GM23338 (cell line): ENCODE measurements around the gene HAGH. TPM values are rescaled to one million over a fixed set of nuclear protein-coding genes. Genes with fewer than 3 reads are reported as not detected.

Experiments
- ATAC-seq: fragments of 200-7000 bp; cut with Tn5 transposase; 3 replicates; pipeline ENCODE4 v1.9.1; 2020
- DNase-seq: peaks from one replicate; pipeline ENCODE4 v3.0.0-alpha.2; 2015; ENCODE audit warnings: low spot score
- H2AFZ ChIP-seq: fragments of 200-600 bp; sonication (generic); 2 replicates; pipeline ENCODE4 v1.8.0; 2016; ENCODE audit warnings: antibody characterized with exemption, mild to moderate bottlenecking, moderate library complexity
- H3F3A ChIP-seq: fragments of 200-600 bp; sonication (generic); replicated peaks from 2 replicates; pipeline ENCODE4 v1.8.0; 2017; ENCODE audit warnings: antibody characterized with exemption, mixed run types, low read depth
- H3K27ac ChIP-seq: fragments of 200-600 bp; sonication (generic); 2 replicates; pipeline ENCODE4 v1.6.1; 2016; ENCODE audit warnings: low read depth
- H3K27me3 ChIP-seq: fragments of 200-600 bp; sonication (generic); 2 replicates; pipeline ENCODE4 v1.8.0; 2016; ENCODE audit warnings: mild to moderate bottlenecking, mixed run types, moderate library complexity; ENCODE audit not compliant: insufficient read depth
- H3K36me3 ChIP-seq: fragments of 200-600 bp; sonication (generic); 2 replicates; pipeline ENCODE4 v1.8.0; 2016; ENCODE audit warnings: mild to moderate bottlenecking; ENCODE audit not compliant: insufficient read depth
- H3K4me1 ChIP-seq: fragments of 200-600 bp; sonication (generic); 2 replicates; pipeline ENCODE4 v1.8.0; 2016; ENCODE audit warnings: mild to moderate bottlenecking, moderate library complexity; ENCODE audit not compliant: insufficient read depth
- H3K4me2 ChIP-seq: fragments of 200-600 bp; sonication (generic); 2 replicates; pipeline ENCODE4 v1.7.1; 2017; ENCODE audit warnings: mixed run types
- H3K4me3 ChIP-seq: fragments of 200-600 bp; sonication (generic); 2 replicates; pipeline ENCODE4 v1.6.1; 2016; ENCODE audit warnings: mixed run types
- H3K79me2 ChIP-seq: fragments of 200-600 bp; sonication (generic); replicated peaks from 2 replicates; pipeline ENCODE4 v1.8.0; 2017; ENCODE audit warnings: mild to moderate bottlenecking; ENCODE audit not compliant: insufficient read depth
- H3K9me2 ChIP-seq: fragments of 200-600 bp; sonication (generic); 2 replicates; pipeline ENCODE4 v1.8.0; 2017; ENCODE audit not compliant: insufficient read depth
- H4K20me1 ChIP-seq: fragments of 200-600 bp; sonication (generic); replicated peaks from 2 replicates; pipeline ENCODE4 v1.8.0; 2017; ENCODE audit warnings: mild to moderate bottlenecking; ENCODE audit not compliant: insufficient read depth
- H3K27ac Mint-ChIP-seq: 2 replicates; pipeline ENCODE4 v1.8.0; 2020; ENCODE audit warnings: inconsistent platforms, mild to moderate bottlenecking, moderate library complexity, mixed read lengths
- H3K27me3 Mint-ChIP-seq: 3 replicates; pipeline ENCODE4 v1.8.0; 2022; ENCODE audit warnings: low read depth, mild to moderate bottlenecking, moderate library complexity, mixed read lengths, inconsistent platforms; ENCODE audit not compliant: insufficient read depth, poor library complexity
- H3K36me3 Mint-ChIP-seq: 3 replicates; pipeline ENCODE4 v1.8.0; 2021; ENCODE audit warnings: low read depth, mild to moderate bottlenecking, inconsistent platforms, moderate library complexity, mixed read lengths
- H3K4me1 Mint-ChIP-seq: 3 replicates; pipeline ENCODE4 v1.8.0; 2020; ENCODE audit warnings: mild to moderate bottlenecking, inconsistent platforms, mixed read lengths
- H3K4me3 Mint-ChIP-seq: 3 replicates; pipeline ENCODE4 v1.8.0; 2021; ENCODE audit warnings: moderate library complexity, mild to moderate bottlenecking, inconsistent platforms, mixed read lengths
- H3K9me3 Mint-ChIP-seq: 3 replicates; pipeline ENCODE4 v1.8.0; 2020; ENCODE audit warnings: moderate library complexity, mild to moderate bottlenecking, inconsistent platforms, mixed read lengths
- CREB1 ChIP-seq: fragments of 250-450 bp; sonication (Bioruptor Pico); IDR thresholded peaks from 2 replicates; pipeline ENCODE4 v1.5.0; 2020; ENCODE audit warnings: low read depth, mild to moderate bottlenecking, moderate library complexity
- EZH2 ChIP-seq: fragments of 200-600 bp; sonication (generic); IDR thresholded peaks from one replicate; pipeline ENCODE4 v1.8.0; 2017; ENCODE audit warnings: antibody characterized with exemption, mild to moderate bottlenecking, low read depth; ENCODE audit not compliant: unreplicated experiment
- EZH2phosphoT487 ChIP-seq: fragments of 200-600 bp; sonication (generic); IDR thresholded peaks from one replicate; pipeline ENCODE4 v1.8.1; 2018; ENCODE audit warnings: antibody characterized with exemption; ENCODE audit not compliant: unreplicated experiment
- JUNB ChIP-seq: IDR thresholded peaks from one replicate; pipeline ENCODE4 v1.6.1; 2016; ENCODE audit warnings: antibody characterized with exemption; ENCODE audit not compliant: unreplicated experiment
- NANOG ChIP-seq: IDR thresholded peaks from 2 replicates; pipeline ENCODE4 v1.6.1; 2016; ENCODE audit warnings: antibody characterized with exemption, borderline replicate concordance
- POLR2AphosphoS5 ChIP-seq: IDR thresholded peaks from 2 replicates; pipeline ENCODE4 v1.6.1; 2016; ENCODE audit warnings: antibody characterized with exemption, low read depth
- STAT1 ChIP-seq: IDR thresholded peaks from one replicate; pipeline ENCODE4 v1.6.1; 2016; ENCODE audit warnings: antibody characterized with exemption; ENCODE audit not compliant: unreplicated experiment
- ZNF114 ChIP-seq: fragments of 250-450 bp; sonication (Bioruptor Pico); IDR thresholded peaks from 2 replicates; pipeline ENCODE4 v1.5.0; 2020; ENCODE audit warnings: mild to moderate bottlenecking, moderate library complexity
- ZNF331 ChIP-seq: fragments of 250-450 bp; sonication (Bioruptor Pico); IDR thresholded peaks from 2 replicates; pipeline ENCODE4 v1.5.0; 2020; ENCODE audit warnings: low read depth, mild to moderate bottlenecking, moderate library complexity
- polyA plus RNA-seq: library from polyadenylated mRNA; unstranded; fragments of >200 nt; fragmentation: Nextera tagmentation; extraction: Ambion mirVana; gene quantifications from 2 replicates; pipeline ENCODE4 v1.2.1, GENCODE V29; 2016
- total RNA-seq: library from RNA; depleted of rRNA; stranded (reverse); fragments of >200 nt; shearing (Covaris generic); gene quantifications from 2 replicates; pipeline ENCODE4 v1.2.3, GENCODE V29; 2014
- TF ChIP-seq, protein P1 (sequence below): fragments of 250-450 bp; sonication (Bioruptor Pico); IDR thresholded peaks from 2 replicates; pipeline ENCODE4 v1.5.0; 2020; ENCODE audit warnings: mild to moderate bottlenecking, moderate library complexity
- TF ChIP-seq, protein P2 (sequence below): IDR thresholded peaks from 2 replicates; pipeline ENCODE4 v1.6.1; 2016; ENCODE audit warnings: antibody characterized with exemption
- TF ChIP-seq, protein P3 (sequence below), 2 experiments: fragments of 200-600 bp in 1 of 2; sonication (generic) in 1 of 2; conservative IDR thresholded peaks; 2 replicates each; pipeline versions ENCODE4 v1.5.1 to v1.6.1; 2016 to 2017; ENCODE audit warnings: antibody characterized with exemption in 2 of 2, low read depth in 2 of 2, mild to moderate bottlenecking in 2 of 2, moderate library complexity in 1 of 2
- TF ChIP-seq, protein P4 (sequence below): IDR thresholded peaks from one replicate; pipeline ENCODE4 v1.6.1; 2018; ENCODE audit warnings: antibody characterized with exemption; ENCODE audit not compliant: unreplicated experiment

HAGH gene
- total and polyA plus RNA-seq, 2 experiments from 2014 or later: 24.7 to 28.9 TPM

DNA sequence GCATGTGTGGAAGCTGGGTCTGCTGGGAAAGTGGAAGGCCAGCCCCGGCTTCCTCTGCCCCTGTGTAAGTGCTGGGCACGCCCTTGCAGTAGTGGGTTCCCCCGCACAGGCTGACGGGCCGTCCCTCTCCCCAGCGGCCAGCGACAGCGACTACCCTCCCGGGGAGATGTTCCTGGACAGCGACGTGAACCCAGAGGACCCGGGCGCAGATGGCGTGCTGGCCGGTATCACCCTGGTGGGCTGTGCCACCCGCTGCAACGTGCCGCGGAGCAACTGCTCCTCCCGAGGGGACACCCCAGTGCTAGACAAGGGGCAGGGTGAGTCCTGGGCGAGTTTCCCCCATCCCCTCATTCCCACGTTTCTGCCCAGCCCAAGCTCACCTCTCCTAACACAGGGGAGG, 60.8 kb downstream of the HAGH start:
- Histone ChIP-seq H3F3A (peaks cover 8% of the 10 kb centered on the region; the same call in 1 of the 2 replicates), H2AFZ (no peak overlapping the region), H3K4me3 (no peak overlapping the region), H3K4me2 (no peak overlapping the region), H4K20me1 (no peaks in the 10 kb centered on the region; the same call in 1 of the 2 replicates), H3K27me3 (no peaks in the 10 kb centered on the region), H3K36me3 (no peaks in the 10 kb centered on the region), H3K27ac (no peak overlapping the region), H3K4me1 (peaks cover 4% of the 10 kb centered on the region), H3K9me2 (no peaks in the 10 kb centered on the region), H3K79me2 (no peaks in the 10 kb centered on the region)
- Mint-ChIP-seq H3K36me3 (peaks cover 18% of the 10 kb centered on the region; the same call in 2 of the 3 replicates), H3K4me3 (no peak overlapping the region), H3K4me1 (peaks cover 5% of the 10 kb centered on the region), H3K27ac (no peak overlapping the region), H3K27me3 (peaks cover 18% of the 10 kb centered on the region), H3K9me3 (no peaks in the 10 kb centered on the region)
- TF ChIP-seq, protein P1, sequence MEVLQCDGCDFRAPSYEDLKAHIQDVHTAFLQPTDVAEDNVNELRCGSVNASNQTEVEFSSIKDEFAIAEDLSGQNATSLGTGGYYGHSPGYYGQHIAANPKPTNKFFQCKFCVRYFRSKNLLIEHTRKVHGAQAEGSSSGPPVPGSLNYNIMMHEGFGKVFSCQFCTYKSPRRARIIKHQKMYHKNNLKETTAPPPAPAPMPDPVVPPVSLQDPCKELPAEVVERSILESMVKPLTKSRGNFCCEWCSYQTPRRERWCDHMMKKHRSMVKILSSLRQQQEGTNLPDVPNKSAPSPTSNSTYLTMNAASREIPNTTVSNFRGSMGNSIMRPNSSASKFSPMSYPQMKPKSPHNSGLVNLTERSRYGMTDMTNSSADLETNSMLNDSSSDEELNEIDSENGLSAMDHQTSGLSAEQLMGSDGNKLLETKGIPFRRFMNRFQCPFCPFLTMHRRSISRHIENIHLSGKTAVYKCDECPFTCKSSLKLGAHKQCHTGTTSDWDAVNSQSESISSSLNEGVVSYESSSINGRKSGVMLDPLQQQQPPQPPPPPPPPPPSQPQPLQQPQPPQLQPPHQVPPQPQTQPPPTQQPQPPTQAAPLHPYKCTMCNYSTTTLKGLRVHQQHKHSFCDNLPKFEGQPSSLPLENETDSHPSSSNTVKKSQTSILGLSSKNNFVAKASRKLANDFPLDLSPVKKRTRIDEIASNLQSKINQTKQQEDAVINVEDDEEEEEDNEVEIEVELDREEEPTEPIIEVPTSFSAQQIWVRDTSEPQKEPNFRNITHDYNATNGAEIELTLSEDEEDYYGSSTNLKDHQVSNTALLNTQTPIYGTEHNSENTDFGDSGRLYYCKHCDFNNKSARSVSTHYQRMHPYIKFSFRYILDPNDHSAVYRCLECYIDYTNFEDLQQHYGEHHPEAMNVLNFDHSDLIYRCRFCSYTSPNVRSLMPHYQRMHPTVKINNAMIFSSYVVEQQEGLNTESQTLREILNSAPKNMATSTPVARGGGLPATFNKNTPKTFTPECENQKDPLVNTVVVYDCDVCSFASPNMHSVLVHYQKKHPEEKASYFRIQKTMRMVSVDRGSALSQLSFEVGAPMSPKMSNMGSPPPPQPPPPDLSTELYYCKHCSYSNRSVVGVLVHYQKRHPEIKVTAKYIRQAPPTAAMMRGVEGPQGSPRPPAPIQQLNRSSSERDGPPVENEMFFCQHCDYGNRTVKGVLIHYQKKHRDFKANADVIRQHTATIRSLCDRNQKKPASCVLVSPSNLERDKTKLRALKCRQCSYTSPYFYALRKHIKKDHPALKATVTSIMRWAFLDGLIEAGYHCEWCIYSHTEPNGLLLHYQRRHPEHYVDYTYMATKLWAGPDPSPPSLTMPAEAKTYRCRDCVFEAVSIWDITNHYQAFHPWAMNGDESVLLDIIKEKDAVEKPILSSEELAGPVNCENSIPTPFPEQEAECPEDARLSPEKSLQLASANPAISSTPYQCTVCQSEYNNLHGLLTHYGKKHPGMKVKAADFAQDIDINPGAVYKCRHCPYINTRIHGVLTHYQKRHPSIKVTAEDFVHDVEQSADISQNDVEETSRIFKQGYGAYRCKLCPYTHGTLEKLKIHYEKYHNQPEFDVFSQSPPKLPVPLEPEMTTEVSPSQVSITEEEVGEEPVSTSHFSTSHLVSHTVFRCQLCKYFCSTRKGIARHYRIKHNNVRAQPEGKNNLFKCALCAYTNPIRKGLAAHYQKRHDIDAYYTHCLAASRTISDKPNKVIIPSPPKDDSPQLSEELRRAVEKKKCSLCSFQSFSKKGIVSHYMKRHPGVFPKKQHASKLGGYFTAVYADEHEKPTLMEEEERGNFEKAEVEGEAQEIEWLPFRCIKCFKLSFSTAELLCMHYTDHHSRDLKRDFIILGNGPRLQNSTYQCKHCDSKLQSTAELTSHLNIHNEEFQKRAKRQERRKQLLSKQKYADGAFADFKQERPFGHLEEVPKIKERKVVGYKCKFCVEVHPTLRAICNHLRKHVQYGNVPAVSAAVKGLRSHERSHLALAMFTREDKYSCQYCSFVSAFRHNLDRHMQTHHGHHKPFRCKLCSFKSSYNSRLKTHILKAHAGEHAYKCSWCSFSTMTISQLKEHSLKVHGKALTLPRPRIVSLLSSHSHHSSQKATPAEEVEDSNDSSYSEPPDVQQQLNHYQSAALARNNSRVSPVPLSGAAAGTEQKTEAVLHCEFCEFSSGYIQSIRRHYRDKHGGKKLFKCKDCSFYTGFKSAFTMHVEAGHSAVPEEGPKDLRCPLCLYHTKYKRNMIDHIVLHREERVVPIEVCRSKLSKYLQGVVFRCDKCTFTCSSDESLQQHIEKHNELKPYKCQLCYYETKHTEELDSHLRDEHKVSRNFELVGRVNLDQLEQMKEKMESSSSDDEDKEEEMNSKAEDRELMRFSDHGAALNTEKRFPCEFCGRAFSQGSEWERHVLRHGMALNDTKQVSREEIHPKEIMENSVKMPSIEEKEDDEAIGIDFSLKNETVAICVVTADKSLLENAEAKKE: no peak
- TF ChIP-seq, protein P2, sequence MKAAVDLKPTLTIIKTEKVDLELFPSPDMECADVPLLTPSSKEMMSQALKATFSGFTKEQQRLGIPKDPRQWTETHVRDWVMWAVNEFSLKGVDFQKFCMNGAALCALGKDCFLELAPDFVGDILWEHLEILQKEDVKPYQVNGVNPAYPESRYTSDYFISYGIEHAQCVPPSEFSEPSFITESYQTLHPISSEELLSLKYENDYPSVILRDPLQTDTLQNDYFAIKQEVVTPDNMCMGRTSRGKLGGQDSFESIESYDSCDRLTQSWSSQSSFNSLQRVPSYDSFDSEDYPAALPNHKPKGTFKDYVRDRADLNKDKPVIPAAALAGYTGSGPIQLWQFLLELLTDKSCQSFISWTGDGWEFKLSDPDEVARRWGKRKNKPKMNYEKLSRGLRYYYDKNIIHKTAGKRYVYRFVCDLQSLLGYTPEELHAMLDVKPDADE: no peak
- TF ChIP-seq, protein P3, sequence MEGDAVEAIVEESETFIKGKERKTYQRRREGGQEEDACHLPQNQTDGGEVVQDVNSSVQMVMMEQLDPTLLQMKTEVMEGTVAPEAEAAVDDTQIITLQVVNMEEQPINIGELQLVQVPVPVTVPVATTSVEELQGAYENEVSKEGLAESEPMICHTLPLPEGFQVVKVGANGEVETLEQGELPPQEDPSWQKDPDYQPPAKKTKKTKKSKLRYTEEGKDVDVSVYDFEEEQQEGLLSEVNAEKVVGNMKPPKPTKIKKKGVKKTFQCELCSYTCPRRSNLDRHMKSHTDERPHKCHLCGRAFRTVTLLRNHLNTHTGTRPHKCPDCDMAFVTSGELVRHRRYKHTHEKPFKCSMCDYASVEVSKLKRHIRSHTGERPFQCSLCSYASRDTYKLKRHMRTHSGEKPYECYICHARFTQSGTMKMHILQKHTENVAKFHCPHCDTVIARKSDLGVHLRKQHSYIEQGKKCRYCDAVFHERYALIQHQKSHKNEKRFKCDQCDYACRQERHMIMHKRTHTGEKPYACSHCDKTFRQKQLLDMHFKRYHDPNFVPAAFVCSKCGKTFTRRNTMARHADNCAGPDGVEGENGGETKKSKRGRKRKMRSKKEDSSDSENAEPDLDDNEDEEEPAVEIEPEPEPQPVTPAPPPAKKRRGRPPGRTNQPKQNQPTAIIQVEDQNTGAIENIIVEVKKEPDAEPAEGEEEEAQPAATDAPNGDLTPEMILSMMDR (conservative IDR thresholded peaks at IDR 0.05; ENCODE audit: low read depth in 2 of 2): no peak
- TF ChIP-seq STAT1 (no peak), NANOG (no peak), EZH2phosphoT487 (no peak), POLR2AphosphoS5 (no peak), ZNF331 (CRISPR knock-in tag) (no peak), CREB1 (CRISPR knock-in tag) (no peak), ZNF114 (CRISPR knock-in tag) (no peak), JUNB (no peak), EZH2 (no peak)
- TF ChIP-seq, protein P4, sequence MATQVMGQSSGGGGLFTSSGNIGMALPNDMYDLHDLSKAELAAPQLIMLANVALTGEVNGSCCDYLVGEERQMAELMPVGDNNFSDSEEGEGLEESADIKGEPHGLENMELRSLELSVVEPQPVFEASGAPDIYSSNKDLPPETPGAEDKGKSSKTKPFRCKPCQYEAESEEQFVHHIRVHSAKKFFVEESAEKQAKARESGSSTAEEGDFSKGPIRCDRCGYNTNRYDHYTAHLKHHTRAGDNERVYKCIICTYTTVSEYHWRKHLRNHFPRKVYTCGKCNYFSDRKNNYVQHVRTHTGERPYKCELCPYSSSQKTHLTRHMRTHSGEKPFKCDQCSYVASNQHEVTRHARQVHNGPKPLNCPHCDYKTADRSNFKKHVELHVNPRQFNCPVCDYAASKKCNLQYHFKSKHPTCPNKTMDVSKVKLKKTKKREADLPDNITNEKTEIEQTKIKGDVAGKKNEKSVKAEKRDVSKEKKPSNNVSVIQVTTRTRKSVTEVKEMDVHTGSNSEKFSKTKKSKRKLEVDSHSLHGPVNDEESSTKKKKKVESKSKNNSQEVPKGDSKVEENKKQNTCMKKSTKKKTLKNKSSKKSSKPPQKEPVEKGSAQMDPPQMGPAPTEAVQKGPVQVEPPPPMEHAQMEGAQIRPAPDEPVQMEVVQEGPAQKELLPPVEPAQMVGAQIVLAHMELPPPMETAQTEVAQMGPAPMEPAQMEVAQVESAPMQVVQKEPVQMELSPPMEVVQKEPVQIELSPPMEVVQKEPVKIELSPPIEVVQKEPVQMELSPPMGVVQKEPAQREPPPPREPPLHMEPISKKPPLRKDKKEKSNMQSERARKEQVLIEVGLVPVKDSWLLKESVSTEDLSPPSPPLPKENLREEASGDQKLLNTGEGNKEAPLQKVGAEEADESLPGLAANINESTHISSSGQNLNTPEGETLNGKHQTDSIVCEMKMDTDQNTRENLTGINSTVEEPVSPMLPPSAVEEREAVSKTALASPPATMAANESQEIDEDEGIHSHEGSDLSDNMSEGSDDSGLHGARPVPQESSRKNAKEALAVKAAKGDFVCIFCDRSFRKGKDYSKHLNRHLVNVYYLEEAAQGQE: no peak
- no peak for DNase-seq
- ATAC-seq: no peak
